HL-60 (cell line): ENCODE measurements around the gene HECW1.
A peak's percentile ranks its signal among the peaks of the same experiment; 100 is the strongest.

ENCODE experiments used
- DNase-seq, 2 experiments: peaks; one replicate each; pipeline ENCODE4 v3.0.0-alpha.2; 2010 to 2020; ENCODE audit warnings: low read depth in 1 of 2, low spot score in 1 of 2
- H3K27ac ChIP-seq: fragments of 250-450 bp; sonication (Bioruptor Pico); replicated peaks from 2 replicates; pipeline ENCODE4 v1.5.1; 2020; ENCODE audit warnings: mild to moderate bottlenecking, moderate library complexity
- H3K27me3 ChIP-seq: fragments of 250-450 bp; sonication (Bioruptor Pico); 2 replicates; pipeline ENCODE4 v1.5.1; 2021; ENCODE audit warnings: mild to moderate bottlenecking, moderate library complexity; ENCODE audit not compliant: insufficient read depth, poor library complexity, severe bottlenecking
- H3K4me3 ChIP-seq: replicated peaks from 2 replicates; pipeline ENCODE4 v1.5.1; 2011; ENCODE audit warnings: mild to moderate bottlenecking, control low read depth, low read length; ENCODE audit not compliant: insufficient read depth
- GABPA ChIP-seq: IDR thresholded peaks from 2 replicates; pipeline ENCODE4 v1.6.1; 2012; ENCODE audit warnings: low read depth
- POLR2AphosphoS5 ChIP-seq: IDR thresholded peaks from 2 replicates; pipeline ENCODE4 v1.6.1; 2012; ENCODE audit warnings: low read depth
- REST ChIP-seq: IDR thresholded peaks from 2 replicates; pipeline ENCODE4 v1.6.1; 2012; ENCODE audit warnings: low read depth; ENCODE audit not compliant: insufficient replicate concordance
- SPI1 ChIP-seq: IDR thresholded peaks from 2 replicates; pipeline ENCODE4 v1.6.1; 2012; ENCODE audit warnings: low read depth, mild to moderate bottlenecking, borderline replicate concordance
- TF ChIP-seq, protein P1 (sequence below): IDR thresholded peaks from one replicate; pipeline ENCODE4 v1.5.1; 2011; ENCODE audit warnings: low read length, control low read depth, inconsistent platforms; ENCODE audit not compliant: insufficient read depth

Gene HECW1

DNA sequence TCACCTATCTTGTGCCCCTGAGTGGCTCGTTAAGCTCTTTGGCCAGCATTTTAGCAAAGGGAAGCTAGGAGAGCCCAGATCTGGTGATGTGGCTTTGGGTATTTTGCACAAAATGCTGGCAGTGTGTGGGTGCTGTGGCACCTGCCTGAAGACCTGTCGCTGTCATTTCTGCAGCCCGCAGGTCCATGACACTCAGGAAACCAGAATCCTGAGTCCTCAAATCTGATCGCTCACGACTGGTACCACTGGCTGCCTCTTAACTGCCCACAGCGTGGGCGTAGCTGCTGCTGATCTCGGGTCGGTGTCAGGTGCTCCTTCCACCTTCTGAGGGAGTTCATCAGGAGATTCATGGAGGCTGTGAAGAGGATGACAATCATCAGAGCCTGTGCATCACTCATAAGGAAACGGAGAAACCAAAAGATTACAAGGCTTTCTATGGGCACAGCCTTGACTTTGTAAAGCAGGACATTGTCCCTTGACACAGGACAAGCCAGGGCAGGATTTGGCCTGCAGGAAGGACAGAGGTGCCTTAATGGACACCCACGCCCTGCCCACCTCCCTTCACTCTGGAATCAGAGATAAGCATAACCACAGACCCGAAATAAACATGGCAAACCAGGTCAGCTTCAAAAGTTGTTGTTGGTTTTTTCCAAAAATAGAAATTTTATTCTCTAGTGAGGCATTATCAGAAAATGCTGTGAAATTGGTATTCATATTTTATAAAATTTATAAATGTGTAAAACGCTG lies 399.5 kb downstream of the HECW1 start:
- no peak for DNase-seq
- TF ChIP-seq, protein P1, sequence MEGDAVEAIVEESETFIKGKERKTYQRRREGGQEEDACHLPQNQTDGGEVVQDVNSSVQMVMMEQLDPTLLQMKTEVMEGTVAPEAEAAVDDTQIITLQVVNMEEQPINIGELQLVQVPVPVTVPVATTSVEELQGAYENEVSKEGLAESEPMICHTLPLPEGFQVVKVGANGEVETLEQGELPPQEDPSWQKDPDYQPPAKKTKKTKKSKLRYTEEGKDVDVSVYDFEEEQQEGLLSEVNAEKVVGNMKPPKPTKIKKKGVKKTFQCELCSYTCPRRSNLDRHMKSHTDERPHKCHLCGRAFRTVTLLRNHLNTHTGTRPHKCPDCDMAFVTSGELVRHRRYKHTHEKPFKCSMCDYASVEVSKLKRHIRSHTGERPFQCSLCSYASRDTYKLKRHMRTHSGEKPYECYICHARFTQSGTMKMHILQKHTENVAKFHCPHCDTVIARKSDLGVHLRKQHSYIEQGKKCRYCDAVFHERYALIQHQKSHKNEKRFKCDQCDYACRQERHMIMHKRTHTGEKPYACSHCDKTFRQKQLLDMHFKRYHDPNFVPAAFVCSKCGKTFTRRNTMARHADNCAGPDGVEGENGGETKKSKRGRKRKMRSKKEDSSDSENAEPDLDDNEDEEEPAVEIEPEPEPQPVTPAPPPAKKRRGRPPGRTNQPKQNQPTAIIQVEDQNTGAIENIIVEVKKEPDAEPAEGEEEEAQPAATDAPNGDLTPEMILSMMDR, result no peak
- Histone ChIP-seq H3K27ac (no peak overlapping the region), H3K27me3 (no peaks in the 10 kb centered on the region), H3K4me3 (no peak overlapping the region)

DNA sequence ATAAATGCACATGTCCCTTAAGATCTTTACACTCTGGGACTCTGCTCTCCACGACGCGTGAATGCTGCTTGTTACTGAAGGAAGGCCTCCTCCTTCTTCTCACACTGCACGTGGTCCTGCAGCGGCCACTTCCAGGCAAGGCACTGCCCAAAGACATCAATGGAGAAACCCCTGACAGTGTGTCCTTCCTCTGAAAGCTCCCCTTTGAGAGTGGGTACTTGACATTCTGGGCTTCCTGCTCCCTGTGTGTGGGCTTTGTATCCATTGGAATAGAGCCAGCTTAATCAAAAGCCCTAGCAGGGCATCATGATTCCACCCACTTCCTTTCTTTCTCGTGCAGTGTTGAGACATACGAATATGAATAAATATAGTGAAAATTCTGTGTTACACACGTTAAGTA lies 400.8 kb downstream of the HECW1 start:
- H3K27ac ChIP-seq, result no peak overlapping the region
- TF ChIP-seq REST, result no peak
- no peak for TF ChIP-seq GABPA
- no peak for TF ChIP-seq POLR2AphosphoS5
- peak; percentile 30; the same call in 1 of the 2 replicates for TF ChIP-seq SPI1
- TF ChIP-seq, protein P1, result no peak
- DNase-seq, result no peak
- no peaks in the 10 kb centered on the region for H3K27me3 ChIP-seq
- H3K4me3 ChIP-seq, result no peak overlapping the region

DNA sequence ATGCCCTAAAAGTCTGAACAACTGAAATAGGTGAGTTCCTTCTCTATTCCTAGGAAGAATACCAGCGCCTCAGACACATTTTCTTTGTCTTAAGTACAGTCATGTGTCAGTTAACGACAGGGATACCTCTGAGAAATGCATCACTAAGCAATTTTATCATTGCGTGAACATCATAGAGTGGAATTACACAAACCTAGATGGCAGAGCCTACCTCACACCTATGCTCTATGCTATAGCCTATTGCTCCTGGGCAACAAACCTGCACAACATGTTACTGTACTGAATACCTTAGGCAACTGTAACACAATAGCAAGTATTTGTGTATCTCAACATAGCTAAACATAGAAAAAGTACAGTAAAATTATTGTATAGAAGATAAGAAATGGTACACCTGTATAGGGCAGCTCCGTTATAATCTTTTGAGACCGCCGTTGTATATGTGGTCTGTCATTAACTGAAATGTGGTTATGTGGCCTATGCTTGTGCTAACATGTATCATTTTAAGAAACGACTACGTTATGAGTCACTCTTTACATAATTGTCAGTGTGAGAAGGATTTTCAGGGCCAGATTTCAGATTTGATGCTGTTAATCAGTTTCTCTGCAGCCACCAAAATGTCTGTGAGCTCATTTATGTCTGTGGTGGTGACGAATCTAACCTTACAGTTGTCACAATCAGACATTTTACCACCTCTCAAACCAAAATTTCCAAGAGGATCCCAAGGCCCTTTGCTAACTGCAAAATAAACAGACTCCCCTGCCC lies 404.3 kb downstream of the HECW1 start:
- no peak overlapping the region for H3K27ac ChIP-seq
- H3K4me3 ChIP-seq, result no peak overlapping the region
- no peaks in the 10 kb centered on the region for H3K27me3 ChIP-seq
- TF ChIP-seq SPI1 (no peak), REST (no peak), POLR2AphosphoS5 (no peak), GABPA (no peak)
- TF ChIP-seq, protein P1, result no peak
- DNase-seq, result no peak
